Adrenal gland (tissue), 5 donors: ENCODE measurements around the gene COL23A1.

Experiments
- POLR2A ChIP-seq, 2 donors: fragments of 450-650 bp; IDR thresholded peaks; one replicate each; pipeline ENCODE4 v1.6.1; 2017; ENCODE audit warnings: antibody characterized with exemption in 2 of 2, mild to moderate bottlenecking in 2 of 2, moderate library complexity in 1 of 2
- TF ChIP-seq, protein P1 (sequence below), 6 experiments: fragments of 450-650 bp in 4 of 6; fragments of 200-600 bp in 2 of 6; sonication (generic) in 1 of 6; IDR thresholded peaks; 1 replicate in 5 of 6; 2 replicates in 1 of 6; pipeline versions ENCODE4 v1.5.1 to v1.8.0; 2016 to 2021; ENCODE audit warnings: antibody characterized with exemption in 6 of 6, mild to moderate bottlenecking in 2 of 6, moderate library complexity in 1 of 6
- donor health status: DM: no; HTN: no; CAD: no.

DNA sequence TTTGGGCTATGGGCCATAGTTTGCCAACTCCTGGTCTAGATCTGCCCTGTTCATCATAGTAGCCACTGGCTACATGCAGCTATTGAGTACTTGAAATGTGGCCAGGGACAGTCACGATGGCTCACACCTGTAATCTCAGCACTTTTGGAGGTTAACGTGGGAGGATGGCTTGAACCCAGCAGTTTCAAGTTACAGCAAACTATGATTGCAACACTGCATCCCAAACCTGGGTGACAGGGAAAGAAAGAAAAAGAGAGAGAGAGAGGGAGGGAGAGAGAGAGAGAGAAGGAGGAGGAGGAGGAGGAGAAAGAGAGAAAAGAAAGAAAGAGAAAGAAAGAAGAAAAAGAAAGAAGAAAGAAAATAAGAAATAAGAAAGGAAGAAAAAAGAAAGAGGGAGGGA is 397.9 kb downstream of the COL23A1 start:
- TF ChIP-seq, protein P1, sequence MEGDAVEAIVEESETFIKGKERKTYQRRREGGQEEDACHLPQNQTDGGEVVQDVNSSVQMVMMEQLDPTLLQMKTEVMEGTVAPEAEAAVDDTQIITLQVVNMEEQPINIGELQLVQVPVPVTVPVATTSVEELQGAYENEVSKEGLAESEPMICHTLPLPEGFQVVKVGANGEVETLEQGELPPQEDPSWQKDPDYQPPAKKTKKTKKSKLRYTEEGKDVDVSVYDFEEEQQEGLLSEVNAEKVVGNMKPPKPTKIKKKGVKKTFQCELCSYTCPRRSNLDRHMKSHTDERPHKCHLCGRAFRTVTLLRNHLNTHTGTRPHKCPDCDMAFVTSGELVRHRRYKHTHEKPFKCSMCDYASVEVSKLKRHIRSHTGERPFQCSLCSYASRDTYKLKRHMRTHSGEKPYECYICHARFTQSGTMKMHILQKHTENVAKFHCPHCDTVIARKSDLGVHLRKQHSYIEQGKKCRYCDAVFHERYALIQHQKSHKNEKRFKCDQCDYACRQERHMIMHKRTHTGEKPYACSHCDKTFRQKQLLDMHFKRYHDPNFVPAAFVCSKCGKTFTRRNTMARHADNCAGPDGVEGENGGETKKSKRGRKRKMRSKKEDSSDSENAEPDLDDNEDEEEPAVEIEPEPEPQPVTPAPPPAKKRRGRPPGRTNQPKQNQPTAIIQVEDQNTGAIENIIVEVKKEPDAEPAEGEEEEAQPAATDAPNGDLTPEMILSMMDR (IDR thresholded peaks at IDR 0.05), result no peak
- no peak for TF ChIP-seq POLR2A (IDR thresholded peaks at IDR 0.05)
